GM18502 (cell line): ENCODE measurements around the gene VSTM5.
A peak's percentile ranks its signal among the peaks of the same experiment; 100 is the strongest.
"Not testable (repeated sequence)": the region's sequence is repeated elsewhere in the genome, so short reads cannot be mapped to it uniquely, and the experiment has no call there.

Experiments
- ATAC-seq: cut with Tn5 transposase; IDR thresholded peaks from one replicate; pipeline ENCODE4 v1.9.1; 2021; ENCODE audit warnings: mild to moderate bottlenecking; ENCODE audit not compliant: unreplicated experiment, poor library complexity

VSTM5 gene, protein sequence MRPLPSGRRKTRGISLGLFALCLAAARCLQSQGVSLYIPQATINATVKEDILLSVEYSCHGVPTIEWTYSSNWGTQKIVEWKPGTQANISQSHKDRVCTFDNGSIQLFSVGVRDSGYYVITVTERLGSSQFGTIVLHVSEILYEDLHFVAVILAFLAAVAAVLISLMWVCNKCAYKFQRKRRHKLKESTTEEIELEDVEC

DNA sequence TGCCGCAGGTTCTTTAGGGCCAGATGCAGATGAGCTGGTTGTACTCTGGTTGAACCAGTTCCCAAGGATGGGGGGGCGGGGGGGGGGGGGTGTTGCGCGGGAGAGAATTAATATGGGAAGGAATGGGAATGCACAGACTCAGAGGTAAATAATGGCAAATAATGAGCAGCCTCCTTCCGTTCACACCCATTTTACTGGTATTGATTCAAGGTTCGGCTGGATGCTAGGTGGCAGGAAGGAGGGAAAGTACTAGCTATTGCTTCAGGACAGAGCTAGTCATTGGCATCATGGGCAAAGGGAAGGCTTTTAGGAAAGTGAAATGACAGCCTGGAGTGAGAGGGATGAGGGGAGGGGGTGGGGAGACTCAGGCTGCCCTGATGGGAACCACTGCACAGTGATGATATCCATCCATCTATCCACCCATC lies at the start of gene VSTM5:
Gene VSTM5, minus strand, starts transcription at position 25 of the 425 bp plus-strand sequence. CDS start 116 bp downstream, outside the sequence.
- no peak for ATAC-seq

DNA sequence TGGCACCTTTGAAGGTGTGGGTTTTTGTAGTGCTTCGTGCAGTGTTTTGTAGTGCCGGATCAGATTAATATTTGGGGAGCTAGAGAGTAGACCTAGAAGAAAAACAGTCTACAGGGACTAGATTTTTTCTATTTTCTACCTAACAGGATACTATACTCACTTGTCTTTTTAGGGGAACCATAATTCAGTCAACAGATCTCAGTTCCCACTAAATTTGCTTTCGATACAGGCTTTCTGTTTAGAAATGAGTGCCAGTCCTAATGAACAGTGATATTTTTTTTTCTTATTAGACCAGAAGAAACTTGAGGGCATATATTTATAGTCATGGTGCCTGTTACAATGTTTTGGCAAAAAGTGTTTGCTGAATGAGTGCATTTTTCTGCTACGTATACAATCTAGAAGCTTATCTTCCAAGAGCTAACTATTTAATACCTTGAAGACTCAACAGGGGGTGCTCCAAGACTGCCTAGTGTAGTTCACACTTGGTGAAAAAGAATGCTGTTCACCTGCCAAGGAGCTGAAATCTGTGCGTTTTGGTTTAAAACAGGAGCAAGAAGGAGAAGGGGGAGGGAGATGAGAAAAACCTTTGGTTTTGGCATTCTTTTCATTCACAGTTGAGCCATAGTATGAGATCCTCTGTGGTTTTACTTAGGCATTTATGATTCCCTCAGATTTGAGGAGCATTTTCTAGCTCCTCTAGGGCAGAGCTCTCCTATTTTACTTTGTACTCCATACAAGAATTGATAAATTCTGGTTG lies 44.9 kb upstream of the VSTM5 start:
- ATAC-seq, result peak; percentile 77

DNA sequence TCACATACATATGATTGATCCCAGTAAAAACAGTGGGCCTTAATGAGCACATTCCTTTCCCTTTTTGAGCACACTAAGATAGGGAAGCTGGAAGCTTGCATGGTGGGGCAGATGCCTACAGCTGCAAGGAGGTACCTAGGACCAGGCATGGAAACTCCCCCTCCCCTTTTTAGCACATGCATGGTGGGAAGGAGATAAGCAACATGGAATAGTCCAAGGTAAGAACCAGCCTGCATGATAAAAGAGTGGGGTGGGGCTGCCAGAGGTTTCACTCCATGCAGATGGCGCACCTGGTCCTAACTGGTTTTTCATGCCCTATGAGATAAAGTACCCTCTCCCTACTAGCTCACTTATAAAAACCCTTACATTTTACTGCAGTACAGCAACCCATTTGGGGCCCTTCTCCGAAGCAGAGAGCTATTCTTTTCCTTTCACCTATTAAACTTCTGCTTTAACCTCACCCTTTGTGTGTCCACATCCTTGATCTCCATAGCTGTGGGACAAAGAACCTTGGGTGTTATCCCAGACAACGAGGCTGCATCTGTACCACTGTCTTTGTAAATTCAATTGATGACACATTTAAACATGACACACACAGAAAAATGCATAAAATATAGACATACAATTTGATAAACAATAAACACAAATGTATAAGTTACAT lies 40.1 kb upstream of the VSTM5 start:
- no peak for ATAC-seq

DNA sequence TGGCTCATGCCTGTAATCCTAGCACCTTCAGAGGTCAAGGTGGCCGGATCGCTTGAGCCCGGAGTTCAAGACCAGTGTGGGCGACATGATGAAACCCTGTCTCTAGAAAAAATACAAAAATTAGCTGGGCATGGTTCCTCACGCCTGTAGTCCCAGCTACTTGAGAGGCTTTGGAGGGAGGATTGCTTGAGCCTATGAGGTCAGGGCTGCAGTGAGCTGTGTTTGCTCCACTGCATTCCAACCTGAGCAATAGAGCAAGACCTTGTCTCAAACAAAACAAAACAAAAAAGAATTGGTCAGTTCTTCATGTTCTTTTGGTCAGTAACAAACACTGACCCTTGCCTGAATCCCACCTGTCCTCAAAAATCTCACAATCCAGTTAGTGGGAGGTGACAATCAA lies 36.7 kb upstream of the VSTM5 start:
- ATAC-seq, result no peak

DNA sequence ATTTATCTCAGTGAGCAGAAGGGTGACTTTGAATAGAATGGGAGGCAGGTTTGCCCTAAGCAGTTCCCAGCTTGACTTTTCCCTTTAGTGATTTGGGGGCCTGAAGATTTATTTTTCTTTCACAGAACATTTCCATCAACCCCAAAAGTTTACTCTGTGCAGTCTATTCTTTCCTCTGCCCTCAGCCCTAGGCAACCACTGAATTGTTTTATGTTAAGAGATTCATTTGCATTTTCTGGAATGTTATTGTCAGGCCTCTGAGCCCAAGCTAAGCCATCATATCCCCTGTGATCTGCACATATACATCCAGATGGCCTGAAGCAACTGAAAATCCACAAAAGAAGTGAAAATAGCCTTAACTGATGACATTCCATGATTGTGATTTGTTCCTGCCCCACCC lies 28.7 kb upstream of the VSTM5 start:
- ATAC-seq, result not testable (repeated sequence)

DNA sequence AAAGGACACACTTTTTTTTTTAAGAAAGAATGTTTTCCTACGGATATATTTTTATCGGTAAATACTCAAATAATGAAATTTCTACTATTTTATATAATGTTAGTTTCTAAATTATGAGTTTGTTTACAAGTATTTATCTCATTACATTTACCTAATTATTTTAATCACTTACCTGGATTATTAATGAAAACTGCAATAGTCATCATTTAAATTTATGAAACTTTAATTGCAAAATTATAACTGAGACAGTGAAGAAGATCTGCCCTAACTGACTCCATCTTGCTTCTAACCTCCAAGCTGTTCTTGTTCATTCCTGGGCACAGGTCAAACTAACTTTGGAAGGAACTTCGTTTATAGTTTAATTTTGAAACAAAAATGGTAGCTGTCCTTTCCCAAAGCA lies 25.2 kb upstream of the VSTM5 start:
- ATAC-seq, result no peak

DNA sequence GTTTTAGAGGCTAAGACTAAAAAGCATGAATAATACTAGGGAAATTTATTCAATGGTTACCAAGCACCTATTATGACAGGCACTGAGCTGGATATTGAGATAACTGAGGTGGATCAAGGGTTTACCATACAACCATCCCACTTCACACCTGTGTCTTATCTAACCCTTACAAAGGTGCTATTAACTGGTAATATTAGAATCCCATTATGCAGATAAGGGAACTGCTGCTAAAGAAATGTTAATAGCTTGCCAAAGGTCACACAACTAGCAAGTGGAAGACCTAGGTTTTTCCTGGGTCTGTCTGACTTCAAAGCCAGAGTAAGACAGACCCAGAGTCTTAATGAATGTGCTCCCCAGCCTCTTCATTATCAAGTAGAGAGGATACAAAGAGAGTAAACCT lies 21.1 kb upstream of the VSTM5 start:
- no peak for ATAC-seq

DNA sequence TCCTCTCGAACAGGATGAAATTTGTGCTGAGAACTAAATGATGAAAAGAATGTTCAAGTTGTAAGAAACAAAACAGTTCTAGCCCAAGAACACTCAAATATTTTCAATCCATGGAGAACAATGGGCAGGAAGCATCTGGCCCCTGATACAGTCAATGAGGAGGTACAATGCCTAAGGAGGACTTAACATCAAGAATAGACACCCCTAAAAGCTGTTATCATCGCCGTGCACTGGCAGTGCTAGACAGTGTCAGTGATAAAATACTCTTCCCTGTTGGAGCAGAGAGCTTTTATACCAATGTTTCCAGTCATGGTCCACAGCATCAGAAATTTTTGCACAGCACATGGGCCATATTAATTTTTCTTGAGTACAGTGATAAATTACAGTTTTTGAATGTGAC lies 20.2 kb upstream of the VSTM5 start:
- ATAC-seq, result no peak

DNA sequence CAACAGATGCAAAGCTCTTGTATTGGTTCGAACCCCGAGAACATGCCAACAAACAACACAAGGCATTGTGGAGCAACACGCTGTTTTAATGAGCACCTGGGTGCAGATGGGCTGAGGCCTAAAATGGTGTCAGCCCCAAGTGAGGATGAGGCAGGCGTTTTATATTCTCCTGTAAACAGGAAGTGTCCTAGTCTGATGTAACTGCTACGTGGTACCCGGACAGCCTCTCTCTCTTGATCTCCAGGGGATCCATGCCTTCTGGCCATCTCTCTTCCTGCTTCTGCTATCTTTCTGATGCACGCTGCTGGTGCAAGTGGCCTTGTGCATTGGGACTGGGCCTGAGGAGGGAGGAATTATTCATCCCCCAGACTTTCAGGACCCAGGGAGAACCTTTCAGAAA lies 19.4 kb upstream of the VSTM5 start:
- no peak for ATAC-seq

DNA sequence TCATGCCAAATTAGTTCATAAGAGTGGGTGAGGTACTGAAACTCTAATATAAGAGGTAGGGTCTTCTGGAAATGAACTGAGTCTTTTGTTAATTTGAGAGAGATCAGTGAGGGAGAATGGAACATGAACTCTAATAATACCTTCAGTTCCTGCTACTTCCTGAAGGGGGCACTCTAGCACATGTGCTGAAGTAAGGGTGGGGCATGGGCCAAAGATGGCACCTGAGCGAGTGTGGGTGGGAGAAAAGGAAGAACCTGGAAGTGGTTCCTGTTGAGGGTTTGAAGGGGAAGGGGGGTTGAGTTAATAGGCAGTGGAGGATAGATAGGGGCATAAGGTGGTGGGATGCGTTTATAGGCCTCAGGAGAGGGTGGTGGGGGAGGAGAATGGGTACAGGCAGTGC lies 18.0 kb upstream of the VSTM5 start:
- ATAC-seq, result not testable (repeated sequence)

DNA sequence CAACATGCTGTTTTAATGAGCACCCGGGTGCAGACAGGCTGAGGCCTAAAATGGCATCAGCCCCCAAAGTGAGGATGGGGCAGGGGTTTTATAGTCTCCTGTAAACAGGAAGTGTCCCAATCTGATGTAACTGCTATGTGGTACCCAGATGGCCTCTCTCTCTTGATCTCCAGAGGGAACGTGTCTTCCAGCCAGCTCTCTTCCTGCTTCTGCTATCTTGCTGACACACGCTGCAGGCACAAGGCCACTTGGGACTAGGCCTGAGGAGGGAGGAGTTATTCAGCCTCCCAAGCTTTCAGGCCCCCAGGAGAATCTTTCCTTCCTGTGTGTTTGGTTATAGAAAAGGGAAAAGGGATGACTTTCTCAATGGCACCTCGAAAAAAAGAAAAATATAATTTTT lies 11.4 kb upstream of the VSTM5 start:
- no peak for ATAC-seq

DNA sequence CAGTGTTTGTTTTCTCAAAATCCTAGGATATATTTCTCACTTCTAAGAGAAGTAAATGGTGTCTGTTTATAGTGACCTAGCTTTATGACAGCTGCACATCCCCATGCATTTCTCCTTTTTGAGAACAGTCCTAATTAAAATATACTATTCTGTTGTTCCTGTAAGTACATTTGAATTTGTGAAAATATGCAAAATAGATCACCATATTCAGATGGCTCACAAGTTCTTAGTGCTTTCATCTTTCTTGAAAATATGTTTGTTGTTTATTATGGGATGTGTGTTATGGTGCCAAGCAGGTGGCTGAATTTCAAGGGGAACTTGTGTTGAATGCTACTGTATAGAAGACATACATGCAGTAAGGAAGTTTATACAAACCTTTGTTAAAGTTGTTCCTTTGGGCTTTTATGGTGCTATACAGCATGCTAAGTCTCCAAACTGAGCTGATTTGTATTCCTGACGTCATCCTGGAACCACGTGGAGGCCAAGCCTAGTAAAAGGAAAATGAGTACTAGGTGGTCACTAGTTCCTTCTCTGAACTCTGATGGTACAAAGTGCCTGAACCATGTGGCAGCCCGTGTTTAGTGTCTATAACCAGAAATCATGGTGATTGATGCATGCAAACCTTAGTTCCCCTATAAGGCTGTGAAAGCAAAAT lies 7.8 kb upstream of the VSTM5 start:
- ATAC-seq, result no peak

DNA sequence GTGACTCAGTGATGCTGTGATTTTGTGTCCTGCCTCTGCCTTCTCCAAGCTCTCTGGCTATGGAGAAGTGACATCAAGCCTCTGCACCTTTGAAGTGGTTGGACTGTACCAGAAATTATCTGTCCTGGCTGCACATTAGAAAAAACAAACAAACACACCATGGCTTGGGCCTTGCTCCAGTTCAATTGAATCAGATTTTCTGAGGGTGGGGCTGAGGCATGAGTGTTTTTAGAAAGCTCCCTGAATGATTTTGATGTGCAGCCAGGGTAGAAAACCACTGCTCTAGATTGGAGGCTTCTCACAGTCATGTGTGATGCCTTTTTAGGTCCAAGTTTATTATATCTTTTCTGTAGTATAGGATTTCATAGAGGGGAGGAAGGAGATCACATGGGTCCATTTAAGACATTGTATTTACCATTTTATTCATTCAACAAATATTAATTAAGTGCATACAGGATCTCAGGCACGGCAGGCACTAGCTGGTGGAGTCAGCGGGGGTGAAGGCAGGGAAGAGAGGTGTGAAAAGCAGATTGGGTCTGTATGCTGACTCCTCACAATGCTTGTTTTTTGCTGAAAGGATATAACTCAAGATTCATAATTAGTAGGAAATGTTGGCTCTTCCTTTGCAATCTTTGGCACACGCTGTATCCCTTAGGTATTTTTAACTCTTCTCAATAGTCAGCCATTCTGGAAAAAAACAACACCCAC lies 7.1 kb upstream of the VSTM5 start:
- ATAC-seq, result no peak

DNA sequence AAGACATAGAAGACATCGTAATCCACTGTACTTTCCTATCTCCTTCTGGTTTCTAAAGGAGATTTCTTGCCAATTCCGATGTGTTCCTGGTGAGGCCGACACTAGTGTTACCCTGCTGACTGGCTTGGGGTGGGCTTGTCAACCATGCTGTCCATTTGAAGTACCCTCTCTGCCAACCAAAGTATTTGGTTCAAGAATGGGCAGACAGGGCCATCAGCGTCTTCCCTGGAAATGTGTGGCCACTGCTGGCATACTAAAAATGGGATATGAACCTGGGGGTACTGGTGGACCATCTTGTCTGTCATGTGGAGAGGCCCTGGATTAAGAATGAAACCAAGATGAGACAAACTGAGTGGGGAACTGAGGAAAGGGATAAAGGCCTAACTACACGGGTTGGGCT lies 1.8 kb upstream of the VSTM5 start:
- ATAC-seq, result no peak

DNA sequence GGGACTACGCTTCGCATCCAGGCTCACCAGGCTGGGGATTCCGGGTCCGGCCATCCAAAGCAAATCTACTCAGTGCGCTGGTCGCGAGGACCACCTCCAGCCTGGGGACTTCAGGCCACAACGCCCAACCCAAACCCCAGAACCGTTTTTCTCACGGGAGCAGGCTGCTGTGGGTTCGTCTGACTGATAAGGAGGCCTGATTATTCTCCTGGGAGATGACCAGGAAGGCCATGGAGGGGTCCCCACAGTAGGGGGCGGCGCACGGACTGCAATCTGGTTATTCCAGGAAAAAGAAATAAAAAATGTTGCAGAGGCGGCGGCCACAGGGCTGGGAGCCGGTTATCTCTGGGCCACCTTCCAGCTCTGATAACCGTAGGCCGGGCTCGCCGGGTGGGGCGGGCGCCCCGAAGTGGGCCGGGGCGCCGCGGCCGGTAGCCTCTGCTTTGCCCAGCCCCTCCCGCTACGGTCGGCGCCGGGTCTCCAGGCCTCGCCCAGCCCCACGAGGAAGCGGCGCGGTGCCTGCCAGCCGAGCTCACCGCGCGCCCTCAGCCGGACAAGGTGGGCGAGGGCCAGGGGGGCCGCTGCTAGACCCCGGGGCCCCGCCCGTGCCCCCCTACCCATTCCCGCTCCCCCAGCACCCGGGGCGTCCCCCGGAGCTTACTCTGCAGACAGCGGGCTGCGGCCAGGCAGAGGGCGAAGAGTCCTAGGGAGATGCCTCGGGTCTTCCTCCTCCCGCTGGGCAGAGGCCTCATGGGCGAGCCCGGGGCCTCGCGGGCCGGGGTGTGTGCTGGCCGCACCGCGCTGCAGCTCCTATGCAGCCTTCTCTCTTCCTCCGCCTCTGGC lies 446 bp downstream of the VSTM5 start:
- ATAC-seq, result no peak

DNA sequence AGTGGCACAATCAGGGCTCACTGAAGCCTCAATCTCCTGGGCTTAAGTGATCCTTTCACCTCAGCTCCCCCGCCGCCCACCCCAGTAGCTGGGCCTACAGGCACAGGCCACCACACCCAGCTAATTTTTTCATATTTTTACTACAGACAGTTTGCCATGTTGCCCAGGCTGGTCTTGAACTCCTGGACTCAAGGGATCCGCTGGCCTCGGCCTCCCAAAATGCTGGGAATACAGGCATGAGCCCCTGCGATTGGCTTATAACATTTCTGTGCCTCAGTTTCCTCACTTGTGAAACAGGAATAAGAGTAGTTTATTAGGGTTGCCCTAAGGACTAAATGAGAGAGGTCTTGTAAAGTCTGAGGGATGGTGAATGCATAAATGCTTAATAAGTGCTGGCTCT lies 1.2 kb downstream of the VSTM5 start:
- ATAC-seq, result no peak

DNA sequence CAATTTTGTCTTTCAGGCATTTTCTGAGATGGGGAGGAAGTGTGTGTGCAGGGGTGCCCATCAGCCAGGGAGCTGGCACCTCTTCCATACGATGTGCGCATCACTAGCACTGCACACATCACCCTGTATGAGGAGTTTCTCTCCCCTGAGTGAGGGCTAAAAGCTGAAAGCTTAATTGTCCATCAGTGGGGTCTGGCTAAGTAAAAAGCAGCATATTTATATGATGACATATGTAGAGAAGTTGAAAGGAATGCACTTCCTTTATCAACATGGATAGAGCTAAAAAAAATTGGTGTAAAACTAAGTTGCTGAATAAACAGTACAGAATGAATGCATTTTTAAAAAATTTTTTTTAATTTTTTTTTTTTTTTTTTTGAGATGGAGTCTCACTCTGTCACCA lies 4.0 kb downstream of the VSTM5 start:
- ATAC-seq, result no peak

DNA sequence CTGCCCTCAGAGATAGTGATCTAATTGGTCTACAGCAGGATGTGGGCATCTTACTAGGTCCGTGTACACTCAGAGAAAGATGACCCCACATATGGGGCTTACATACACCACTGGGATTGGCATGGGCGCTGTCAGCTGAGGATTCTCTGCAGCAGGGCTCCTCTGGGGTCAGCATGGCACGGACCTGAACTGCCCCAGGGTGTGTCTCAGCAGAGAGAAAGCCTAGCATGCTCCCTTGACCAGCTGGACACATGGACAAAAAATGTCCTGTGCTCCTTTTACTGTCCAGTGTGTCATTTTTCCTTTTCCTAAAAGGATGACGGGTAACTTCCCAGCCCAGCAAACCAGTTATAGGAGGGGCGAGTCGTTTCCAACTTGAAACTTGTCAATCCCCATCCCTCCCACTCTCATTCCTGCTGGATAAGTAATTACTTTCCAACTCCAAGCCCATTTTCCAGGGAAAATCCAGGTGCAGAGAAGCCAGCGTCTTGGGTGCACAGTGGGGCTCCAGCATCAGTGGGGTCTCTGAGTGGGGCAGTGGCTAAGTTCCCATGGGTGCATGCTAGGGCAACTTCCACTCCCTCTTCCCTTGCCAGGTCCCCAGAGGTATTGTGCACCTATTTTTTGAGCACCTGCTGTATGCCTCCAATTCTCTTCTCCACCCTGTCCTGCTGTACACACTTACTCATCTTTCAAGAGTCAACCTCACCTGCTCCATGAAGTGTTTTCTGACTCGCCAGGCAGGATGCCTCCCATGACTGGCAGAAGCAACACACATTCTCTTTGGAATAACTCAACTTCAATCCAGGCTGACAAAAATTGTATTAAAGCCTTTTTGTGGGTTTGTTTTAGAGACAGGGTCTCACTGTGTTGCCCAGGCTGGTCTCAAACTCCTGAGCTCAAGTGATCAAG lies 5.0 kb downstream of the VSTM5 start:
- no peak for ATAC-seq

DNA sequence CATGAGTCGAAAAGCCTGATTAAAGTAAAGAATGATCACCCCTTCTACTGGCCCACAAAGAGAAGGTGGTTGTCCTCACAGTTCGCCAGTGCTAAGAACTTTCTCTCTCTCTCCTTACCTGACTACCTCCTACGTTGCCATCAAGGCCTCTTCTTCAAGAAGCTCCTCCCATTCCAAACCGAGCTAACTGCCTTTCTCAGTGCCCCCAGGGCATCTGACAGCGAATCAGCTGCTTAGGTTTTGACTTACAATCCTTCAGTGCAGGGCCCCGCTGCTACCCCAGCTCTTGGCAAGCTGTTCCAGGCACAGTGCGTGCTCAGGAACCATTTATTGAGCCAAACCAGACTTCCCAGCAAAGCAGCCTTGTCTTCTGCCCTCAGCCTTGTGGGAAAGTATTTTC lies 5.8 kb downstream of the VSTM5 start:
- no peak for ATAC-seq
